NCI-H345 treated with DMSO at 0.1 percent for 48 hours (cell line): ENCODE measurements around the gene ARID3B.
"Not testable (repeated sequence)": the region's sequence is repeated elsewhere in the genome, so short reads cannot be mapped to it uniquely, and the experiment has no call there.

ENCODE experiments used
- DNase-seq: peaks from one replicate; lab custom pipeline; 2025; ENCODE audit not compliant: unreplicated experiment; lab: John Stamatoyannopoulos, UW

Gene ARID3B

DNA sequence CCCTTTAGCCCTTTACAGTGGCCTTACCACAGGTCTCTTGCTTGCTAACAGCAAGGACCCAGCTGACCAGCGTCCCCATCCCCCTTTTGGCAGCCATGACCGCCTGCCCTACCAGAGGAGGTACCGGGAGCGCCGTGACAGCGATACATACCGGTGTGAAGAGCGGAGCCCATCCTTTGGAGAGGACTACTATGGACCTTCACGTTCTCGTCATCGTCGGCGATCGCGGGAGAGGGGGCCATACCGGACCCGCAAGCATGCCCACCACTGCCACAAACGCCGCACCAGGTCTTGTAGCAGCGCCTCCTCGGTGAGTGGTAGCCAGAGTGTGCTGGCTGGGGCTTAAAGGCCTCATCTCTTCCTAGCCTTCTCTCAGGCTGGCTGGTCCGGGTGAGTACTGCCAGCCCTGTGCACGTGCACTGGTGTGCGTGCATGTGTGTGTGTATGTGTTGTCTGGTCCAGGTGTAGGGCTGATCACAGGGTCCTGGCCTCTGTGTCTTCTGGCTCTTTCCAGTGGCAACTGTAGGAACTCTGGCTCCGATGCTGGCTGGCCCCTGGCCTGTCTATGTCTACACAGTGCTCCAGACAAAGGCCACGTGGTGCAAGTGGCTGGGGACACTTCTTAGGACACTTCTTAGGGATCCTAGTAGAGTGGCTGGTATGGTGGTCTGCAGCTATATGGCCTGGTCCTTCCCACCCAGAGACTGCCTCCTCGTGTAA, 79.1 kb downstream of the ARID3B start:
- DNase-seq = no peak

DNA sequence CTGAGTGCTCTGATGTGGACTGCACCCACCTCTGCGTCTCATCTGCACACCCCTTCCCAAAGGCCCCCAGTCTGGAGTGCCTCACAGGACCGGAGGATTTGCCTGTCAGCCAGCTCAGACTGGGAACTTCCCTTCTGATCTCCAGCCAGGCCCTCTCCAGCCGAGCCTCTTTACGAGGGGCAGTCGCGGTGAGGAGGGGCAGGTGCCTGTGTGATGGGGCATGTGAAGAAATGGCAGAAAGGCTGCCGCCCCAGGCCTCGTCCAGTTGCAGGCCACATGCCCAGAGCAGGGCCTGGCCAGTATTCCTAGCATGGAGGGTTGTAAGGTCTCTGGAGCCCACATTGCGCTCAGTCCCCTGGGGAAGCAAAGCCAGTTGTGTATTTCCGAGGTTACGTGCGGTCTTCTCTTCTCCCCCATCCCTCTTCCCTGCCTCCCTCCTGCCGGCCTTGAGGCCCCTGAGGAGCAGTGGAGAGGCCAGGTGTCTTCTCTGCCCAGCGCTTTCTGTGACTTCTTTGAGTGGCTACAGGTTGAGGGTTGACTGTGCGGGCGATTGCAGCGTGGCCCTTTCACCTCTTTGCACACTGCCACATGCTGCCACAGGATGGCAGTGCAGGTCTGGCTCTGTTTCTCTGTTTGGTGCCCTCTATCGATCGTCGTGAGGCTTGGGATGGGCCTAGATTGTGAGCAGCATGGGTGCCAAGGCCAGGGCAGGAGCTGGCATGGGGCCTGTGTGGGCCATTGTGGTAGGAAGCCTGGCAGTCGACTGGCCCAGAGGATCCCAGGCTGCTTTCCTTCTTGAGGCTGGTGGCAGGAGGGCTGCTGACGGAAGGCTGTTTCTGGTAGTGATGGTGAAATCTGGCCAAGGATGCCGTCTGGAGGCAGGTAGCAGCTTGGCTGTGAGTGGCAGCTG, 79.9 kb downstream of the ARID3B start:
- no peak for DNase-seq

DNA sequence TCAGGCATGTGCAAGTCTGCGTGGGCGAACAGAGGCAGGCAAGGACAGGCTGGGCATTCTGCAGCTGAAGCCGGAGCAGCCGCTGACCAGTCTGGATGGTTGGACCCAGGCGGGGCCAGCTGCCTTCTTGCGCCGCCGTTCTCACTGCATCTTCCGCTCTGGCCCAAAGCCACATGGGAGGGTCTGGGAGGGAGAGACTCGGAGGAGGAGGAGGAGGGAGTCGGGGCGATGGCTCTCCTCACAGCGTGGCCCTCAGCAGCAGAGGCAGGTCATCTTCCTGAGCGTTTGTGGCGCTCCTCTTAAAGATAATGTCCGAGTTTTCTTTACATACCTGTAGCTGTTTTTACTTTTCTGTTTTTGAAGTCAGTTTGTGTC, 80.5 kb downstream of the ARID3B start:
- DNase-seq = no peak

DNA sequence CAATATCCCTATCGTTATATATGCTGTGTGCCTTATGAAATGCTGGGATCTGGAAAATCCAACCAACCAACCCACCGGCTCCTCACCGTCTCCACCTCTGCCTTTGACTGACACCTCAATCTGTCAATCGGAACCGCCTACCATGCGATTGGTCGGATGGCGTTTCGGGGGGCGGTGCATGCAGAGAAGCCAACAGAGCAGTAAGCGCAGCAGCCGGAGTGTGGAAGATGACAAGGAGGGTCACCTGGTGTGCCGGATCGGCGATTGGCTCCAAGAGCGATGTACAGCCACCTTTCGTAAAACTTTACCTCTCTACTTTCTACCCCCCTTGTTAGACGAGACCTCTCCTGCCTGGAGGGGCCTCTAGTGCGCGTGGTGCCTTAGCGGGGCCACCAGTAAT, 80.9 kb downstream of the ARID3B start:
- DNase-seq = no peak

DNA sequence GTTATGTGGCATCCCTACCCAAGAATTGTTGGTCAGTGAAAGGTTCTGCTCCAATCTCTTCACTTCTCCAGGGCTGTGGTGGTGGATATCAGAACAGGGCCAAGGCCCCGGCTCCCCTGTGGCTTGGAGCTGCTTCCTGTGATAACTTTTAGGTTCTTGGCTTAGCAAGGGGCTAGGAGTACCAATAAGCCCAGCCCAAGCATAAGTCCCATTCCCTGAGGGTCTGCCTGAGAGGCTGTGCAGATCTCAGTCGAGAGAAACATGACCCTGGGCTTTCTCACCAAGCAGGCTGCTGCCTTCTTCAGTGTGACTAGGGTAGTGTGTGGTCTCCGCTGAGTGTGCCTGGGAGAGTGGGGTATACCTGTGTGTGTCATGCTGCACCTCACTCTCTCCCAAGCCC, 81.7 kb downstream of the ARID3B start:
- no peak for DNase-seq

DNA sequence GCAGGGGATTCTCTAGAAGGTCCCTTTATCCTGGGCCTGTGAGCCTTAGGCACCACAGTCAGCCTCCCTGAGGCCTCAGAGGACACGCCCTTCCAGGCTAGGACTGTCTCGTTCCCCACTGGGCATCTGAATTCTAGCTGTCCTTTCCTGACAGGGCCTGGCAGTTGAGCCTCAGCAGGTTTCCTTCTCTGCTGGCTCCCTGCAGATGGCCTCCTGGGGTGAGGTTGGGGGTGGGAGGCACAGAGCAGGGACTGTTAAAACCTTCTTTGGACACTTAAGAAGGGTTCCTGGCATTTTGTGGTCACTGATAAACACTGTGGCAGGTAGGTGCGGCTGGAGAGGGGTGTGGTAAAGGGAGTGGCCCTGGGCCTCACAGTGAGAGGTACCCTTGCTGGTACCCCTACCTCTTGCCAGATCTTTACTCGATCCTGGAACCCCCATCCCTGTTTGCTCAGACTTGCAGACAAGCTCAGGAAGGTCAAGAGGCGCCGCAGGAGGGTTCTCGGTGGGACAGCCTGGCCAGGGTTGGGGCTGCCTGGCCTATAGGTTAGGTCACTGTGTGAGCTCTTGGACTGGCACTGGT, 83.1 kb downstream of the ARID3B start:
- DNase-seq = no peak

DNA sequence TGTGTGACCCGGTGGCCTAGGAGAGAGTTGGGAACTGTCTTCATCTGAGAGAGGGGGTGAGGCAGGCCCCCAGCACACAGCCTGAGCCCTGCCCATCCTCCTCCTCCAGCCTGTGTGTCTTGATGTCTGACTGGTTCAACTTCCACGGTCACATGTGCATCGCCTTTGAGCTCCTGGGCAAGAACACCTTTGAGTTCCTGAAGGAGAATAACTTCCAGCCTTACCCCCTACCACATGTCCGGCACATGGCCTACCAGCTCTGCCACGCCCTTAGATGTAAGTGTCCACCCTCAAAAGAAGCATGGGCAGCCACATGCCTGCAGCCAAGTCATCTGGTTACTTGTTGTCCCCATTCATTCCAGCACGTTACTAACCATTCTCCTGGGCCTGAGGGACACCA, 84.7 kb downstream of the ARID3B start:
- DNase-seq = no peak

DNA sequence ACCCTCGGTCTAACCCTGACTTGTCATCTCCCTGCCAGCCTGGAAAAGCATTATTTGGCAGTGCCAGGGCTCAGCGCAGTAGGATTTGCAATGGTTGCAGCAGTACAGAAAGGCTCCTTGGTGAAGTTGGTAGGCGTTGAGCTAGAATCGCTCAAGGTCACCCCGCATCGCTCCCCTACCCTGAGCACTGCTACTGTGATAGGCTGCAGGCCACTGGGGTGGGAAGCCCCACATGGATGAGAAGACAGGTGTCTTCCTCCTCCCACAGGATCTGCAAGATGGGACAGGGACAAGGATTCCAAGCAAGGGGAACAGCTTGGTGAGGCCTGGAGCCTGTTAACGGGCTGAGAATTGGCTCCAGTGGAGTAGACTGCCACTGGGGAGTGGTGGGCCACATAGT, 85.3 kb downstream of the ARID3B start:
- no peak for DNase-seq

DNA sequence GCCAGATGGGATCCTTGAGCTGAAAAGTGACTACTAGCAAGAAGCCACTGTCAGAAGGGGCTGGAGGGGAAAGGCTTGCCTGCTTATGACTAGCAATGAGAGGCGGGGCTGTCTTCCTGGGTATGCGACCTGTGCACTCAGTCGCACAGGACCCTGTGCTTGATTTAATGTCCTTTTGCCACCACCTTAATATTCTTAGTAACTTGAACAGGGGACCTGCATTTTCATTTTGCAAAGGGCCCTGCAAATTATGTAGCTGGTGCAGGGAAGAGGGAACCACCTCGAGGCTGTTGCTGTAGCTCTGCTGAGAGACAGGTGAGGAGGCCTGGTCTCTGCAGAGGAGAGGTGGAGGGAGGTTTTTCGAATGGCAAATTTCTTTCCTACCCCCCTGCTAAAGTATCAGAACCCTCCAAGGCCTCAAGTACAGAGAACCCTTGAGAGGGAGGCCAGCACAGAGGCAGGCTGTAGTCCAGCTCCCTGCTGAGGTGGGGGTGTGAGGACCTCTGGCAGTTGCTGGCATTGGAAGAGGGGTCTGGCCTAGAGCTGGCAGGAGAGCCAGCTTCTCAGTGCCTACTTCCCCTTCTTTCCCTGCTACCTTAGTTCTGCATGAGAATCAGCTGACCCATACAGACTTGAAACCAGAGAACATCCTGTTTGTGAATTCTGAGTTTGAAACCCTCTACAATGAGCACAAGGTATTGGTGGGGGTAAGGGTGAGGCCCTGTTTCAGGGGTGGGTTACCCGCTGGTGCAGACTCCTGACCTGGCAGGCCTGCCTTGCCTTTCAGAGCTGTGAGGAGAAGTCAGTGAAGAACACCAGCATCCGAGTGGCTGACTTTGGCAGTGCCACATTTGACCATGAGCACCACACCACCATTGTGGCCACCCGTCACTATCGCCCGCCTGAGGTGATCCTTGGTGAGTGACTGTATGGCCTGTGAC, 86.0 kb downstream of the ARID3B start:
- no peak for DNase-seq

DNA sequence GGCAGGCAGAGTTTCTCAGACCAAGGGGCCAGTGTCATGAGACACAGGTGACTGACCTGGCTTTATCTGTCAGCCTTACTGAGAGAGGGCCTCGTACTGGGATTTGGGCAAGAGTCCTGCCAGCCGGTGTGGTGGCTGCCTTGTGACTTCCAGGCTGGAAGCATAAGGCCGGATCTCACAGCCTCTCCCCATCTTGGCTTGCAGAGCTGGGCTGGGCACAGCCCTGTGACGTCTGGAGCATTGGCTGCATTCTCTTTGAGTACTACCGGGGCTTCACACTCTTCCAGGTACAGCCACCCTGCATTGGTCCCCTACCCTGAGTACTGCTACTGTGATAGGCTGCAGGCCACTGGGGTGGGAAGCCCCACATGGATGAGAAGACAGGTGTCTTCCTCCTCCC, 86.7 kb downstream of the ARID3B start:
- DNase-seq = no peak

DNA sequence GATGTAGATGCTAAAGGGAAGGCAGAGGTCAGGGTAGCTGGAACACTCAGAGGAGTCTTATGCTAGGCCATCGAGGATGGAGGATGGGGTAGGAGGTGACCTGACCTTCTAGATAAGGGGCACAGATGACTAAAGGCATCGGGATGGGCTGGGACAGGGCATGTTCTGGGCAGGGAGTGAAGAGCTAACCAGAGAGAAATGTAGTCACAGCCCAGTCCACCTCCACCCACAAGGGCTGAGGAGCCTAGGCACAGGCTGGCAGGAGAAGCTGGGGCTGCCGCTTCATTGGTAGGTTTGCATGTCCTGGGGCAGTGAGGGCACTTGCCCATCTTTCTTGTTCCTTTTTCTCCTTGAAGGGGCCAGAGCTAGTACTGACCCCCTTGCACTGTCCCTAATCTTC, 87.2 kb downstream of the ARID3B start:
- no peak for DNase-seq

DNA sequence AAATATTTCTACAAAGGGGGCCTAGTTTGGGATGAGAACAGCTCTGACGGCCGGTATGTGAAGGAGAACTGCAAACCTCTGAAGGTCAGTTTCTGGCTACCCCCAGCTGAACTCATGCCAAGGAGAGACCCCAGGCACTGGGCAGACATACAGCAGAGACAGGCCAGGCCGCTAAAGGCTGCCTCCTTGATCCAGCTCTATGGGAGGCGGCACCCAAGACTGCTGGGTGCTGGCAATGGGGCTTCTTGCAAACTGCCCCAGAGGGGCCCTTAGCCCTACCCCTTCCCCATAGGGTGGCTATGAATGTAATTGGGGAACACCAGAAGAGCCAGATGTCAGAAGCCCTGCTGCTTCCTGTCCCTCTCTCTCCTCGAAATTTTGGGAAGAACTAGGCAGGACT, 87.9 kb downstream of the ARID3B start:
- no peak for DNase-seq

DNA sequence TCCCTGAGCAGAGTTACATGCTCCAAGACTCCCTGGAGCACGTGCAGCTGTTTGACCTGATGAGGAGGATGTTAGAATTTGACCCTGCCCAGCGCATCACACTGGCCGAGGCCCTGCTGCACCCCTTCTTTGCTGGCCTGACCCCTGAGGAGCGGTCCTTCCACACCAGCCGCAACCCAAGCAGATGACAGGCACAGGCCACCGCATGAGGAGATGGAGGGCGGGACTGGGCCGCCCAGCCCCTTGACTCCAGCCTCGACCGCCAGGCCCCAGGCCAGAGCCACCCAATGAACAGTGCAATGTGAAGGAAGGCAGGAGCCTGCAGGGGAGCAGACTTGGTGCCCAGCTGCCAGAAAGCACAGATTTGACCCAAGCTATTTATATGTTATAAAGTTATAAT, 88.7 kb downstream of the ARID3B start:
- not testable (repeated sequence) for DNase-seq

DNA sequence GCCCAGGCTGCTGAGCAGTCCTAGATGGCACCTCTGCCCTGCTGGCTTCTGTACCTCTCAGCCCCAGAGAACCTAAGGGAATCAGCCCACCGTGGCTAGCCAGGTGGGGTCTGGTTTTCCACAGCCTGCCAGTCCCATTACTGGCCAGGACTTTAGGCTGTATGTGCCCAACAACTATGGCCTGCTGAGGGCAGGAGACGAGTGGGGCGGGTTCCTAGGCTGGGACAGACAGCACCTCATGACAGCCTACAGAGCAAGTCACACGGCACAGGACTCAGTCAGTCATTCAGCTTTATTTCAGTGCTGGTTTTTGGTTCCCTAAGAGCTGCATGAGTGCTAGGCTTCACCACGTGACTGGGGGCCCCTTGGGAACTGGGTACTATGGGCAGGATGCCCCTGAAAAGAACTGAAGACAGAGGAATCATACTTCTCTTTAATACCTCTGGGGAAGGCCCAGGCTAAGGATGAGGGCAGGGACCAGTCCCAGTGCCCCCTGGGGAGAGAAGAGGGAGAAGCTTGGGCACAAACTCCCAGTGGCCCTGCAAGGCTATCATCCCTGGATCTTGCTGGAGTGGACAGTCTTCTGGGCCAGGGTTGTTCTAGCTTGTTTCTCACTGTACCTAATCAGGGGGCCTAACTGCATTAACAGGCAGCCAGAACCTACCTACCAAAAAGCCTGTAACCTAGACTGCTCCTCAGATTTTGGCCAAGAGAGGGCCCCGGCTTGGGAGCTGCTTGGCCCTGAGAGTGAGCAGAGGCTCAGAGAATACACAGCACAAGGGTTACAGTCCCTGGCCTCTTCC, 89.5 kb downstream of the ARID3B start:
- DNase-seq = no peak

DNA sequence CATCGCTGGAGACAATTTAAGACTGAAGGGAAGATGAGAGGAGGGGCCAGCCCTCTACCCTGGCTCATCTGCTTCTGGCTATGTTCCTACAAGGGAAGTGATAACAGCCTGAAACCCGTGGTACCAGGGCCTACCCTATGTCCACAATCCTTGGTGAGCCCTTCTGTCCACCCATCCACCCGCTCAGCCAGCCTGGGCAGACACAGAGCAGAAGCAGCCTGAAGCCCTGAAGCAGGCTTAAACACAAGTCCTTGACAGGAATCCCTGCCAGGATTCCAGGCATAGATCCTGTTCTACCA, 90.0 kb downstream of the ARID3B start:
- no peak for DNase-seq

DNA sequence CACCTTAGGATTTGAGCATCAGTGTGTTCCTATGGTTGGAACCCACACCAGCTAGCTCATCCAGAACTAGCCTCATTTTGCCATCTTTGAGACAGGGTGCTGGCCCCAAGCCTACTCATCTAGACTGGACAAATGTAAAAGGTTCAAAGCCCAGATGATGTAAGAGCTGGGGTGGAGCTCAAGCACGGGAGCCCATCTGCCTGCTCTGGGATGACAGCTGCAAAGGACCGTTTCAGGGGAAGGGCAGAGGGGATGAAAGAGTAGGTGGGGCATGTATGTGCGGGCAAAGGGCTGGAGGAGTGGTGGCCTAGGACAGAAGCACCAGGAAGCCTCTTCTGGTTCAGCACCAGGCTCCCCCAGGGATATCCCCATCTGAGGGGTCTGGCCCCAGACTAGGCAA, 90.4 kb downstream of the ARID3B start:
- no peak for DNase-seq

DNA sequence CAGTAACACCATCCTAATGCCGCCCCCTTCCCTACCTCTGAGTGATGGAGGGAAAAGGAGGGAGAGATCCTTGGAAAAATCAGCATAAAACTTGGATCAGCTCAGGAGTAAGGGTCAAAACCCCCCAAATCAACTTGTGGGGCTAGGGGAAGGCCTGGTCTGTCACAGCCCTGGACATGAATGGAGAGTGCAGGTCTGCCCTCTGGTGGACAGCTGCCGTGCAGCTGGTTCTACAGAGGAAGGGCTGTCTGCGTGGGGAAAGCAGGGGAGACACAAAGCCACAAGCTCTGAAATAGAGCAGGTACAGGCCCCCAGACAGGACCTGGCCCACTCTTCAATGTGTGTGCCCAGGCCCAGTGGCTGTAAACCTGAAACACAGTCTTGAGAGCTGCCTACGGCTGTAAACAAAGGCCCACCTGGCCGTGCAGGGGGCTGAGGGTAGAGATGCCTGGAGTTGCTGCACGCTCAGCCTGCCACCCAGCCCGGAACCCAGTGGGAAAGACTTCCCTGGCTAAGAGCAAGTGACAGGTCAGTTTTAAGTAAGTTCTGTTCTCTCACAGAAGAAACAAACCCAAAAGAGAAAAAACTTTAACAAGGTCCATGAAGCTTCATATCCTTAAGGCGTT, 91.0 kb downstream of the ARID3B start:
- DNase-seq = peak; percentile 7

DNA sequence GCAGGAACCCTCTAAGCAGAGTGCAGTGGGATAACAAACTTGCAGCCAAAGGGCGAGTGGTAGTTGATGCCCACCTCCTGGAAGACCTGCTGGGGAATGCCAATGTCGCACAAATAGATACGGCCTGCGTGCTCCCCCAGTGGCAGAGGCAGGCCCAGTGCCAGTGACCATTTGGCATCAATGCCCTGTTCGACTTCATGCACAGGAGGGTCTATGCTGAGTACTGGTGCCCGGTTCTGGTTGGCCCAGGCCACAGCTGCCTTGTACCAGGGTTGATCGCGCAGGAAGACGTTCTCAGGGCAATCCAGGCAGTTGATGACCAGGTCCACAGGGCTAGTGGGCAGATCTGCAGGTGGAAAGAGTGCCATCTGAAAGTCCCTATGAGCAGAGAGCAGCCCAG, 91.6 kb downstream of the ARID3B start:
- no peak for DNase-seq

DNA sequence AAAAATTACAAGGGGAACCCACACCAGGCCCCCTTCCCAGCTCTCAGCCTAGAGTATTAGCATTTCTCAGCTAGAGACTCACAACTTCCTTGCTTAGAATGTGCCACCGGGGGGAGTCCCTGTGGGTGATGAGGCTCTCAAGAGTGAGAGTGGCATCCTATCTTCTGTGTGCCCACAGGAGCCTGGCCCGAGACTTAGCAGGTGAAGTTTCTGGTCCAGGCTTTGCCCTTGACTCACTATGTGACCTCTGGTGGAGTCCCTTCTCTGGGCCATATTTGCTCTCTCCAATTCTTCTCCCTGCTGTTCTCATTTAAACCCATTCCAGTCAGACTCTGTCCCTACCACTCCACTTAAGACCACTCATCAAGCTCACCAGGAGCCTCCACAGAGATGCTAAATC, 92.8 kb downstream of the ARID3B start:
- no peak for DNase-seq

DNA sequence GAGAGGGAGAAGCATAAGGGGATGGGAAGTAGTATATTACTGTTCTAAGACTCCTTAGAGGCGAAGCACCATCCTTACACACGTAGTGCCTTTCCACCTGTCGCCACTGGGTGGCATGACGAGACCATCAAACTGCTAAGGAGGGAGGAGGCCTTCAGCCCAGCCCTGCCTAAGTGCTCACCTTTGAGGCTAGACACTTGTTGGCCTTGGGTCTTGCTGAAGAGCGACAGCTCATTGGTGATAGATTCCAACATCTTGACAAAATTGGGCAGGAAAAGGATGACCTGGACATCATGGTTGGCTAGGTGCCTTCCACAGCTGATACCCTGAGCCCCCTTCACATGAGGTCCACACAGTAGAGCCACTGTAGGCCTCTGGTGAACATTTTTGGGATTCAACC, 94.2 kb downstream of the ARID3B start:
- DNase-seq = no peak
